OCI-LY7 (cell line): ENCODE data around the gene ZNF714. TPM values are rescaled to one million over a fixed set of nuclear protein-coding genes. Genes with fewer than 3 reads are reported as not detected.
A peak's percentile ranks its signal among the peaks of the same experiment; 100 is the strongest.
"Not testable (repeated sequence)": the region's sequence is repeated elsewhere in the genome, so short reads cannot be mapped to it uniquely, and the experiment has no call there.

Experiments
- BruUV-seq: library from RNA; stranded (reverse); fragments of 400-500 nt; replicated peaks from 2 replicates; lab custom pipeline; 2021; lab: Mats Ljungman, UMichigan
- CTCF ChIA-PET: fragments of 300-600 bp; sonication (Branson Sonifier 250); formaldehyde crosslinking; loops from one replicate; lab custom pipeline; 2022; ENCODE audit warnings: antibody characterized with exemption; ENCODE audit not compliant: unreplicated experiment; lab: Charles Lee
- POLR2A ChIA-PET: fragments of 300-600 bp; sonication (Branson Sonifier 250); formaldehyde crosslinking; loops from one replicate; lab custom pipeline; 2022; ENCODE audit warnings: antibody characterized with exemption; lab: Charles Lee
- DNase-seq: peaks from one replicate; pipeline ENCODE4 v3.0.0-alpha.2; 2015; ENCODE audit warnings: low spot score
- H2AFZ ChIP-seq: fragments of 200-600 bp; sonication (generic), shearing (Covaris generic); 2 replicates; pipeline ENCODE4 v1.6.1; 2014; ENCODE audit warnings: mild to moderate bottlenecking, antibody characterized with exemption, low read length, moderate library complexity
- H3K27ac ChIP-seq: fragments of 200-600 bp; sonication (generic); 2 replicates; pipeline ENCODE4 v1.5.1; 2014; ENCODE audit warnings: mixed run types, low read depth, mild to moderate bottlenecking, moderate library complexity, low read length, inconsistent platforms; ENCODE audit not compliant: poor library complexity, severe bottlenecking
- H3K36me3 ChIP-seq: fragments of 200-600 bp; sonication (generic); 2 replicates; pipeline ENCODE4 v1.6.1; 2014; ENCODE audit warnings: mild to moderate bottlenecking, antibody characterized with exemption, low read length, moderate library complexity, mixed read lengths; ENCODE audit not compliant: insufficient read depth
- H3K4me1 ChIP-seq: fragments of 200-600 bp; sonication (generic); 2 replicates; pipeline ENCODE4 v1.5.1; 2014; ENCODE audit warnings: mild to moderate bottlenecking, low read length; ENCODE audit not compliant: insufficient read depth, poor library complexity, severe bottlenecking
- H3K4me2 ChIP-seq: fragments of 200-600 bp; sonication (generic); 2 replicates; pipeline ENCODE4 v1.6.1; 2014; ENCODE audit warnings: mild to moderate bottlenecking, low read length
- H3K4me3 ChIP-seq: fragments of 200-600 bp; sonication (generic); 2 replicates; pipeline ENCODE4 v1.5.1; 2014; ENCODE audit warnings: mild to moderate bottlenecking, low read depth, low read length; ENCODE audit not compliant: poor library complexity, severe bottlenecking
- H3K79me2 ChIP-seq: fragments of 200-600 bp; sonication (generic); 2 replicates; pipeline ENCODE4 v1.6.1; 2016; ENCODE audit warnings: low read depth, mild to moderate bottlenecking, low read length, moderate library complexity, mixed read lengths; ENCODE audit not compliant: insufficient read depth
- H3K9me2 ChIP-seq: fragments of 200-600 bp; sonication (generic); 2 replicates; pipeline ENCODE4 v1.6.1; 2016; ENCODE audit warnings: mild to moderate bottlenecking, low read length, mixed read lengths; ENCODE audit not compliant: insufficient read depth
- H3K9me3 ChIP-seq: fragments of 200-600 bp; sonication (generic); 2 replicates; pipeline ENCODE4 v1.6.1; 2014; ENCODE audit warnings: mild to moderate bottlenecking, mixed run types, low read length, mixed read lengths
- H4K20me1 ChIP-seq: fragments of 200-600 bp; sonication (generic); 2 replicates; pipeline ENCODE4 v1.6.1; 2014; ENCODE audit warnings: mild to moderate bottlenecking, antibody characterized with exemption, low read length, moderate library complexity, mixed read lengths; ENCODE audit not compliant: insufficient read depth
- CTCF ChIP-seq: fragments of 200-600 bp; sonication (generic); conservative IDR thresholded peaks from 2 replicates; pipeline ENCODE4 v1.5.1; 2014; ENCODE audit warnings: mild to moderate bottlenecking, antibody characterized with exemption, low read length, moderate library complexity, mixed read lengths
- EZH2phosphoT487 ChIP-seq: fragments of 200-600 bp; sonication (generic); IDR thresholded peaks from 2 replicates; pipeline ENCODE4 v1.6.1; 2018; ENCODE audit warnings: low read depth, borderline replicate concordance, mild to moderate bottlenecking, mixed run types, antibody characterized with exemption, low read length, moderate library complexity, mixed read lengths
- intact Hi-C: fragments of 100-400 bp; cut with micrococcal nuclease; formaldehyde crosslinking; loops from one replicate; pipeline ENCODE4 v1.10.0; 2022; ENCODE audit not compliant: unreplicated experiment
- total RNA-seq, 2 experiments: library from RNA; depleted of rRNA in 1 of 2; stranded (reverse); fragments of >200 nt in 1 of 2; shearing (Covaris generic) in 1 of 2; gene quantifications; 2 replicates each; pipeline ENCODE4 v1.2.3, GENCODE V29; 2014 to 2022

The ZNF714 gene
- total RNA-seq, 2 experiments from 2014 or later: 39.6 to 51.7 TPM

GRCh38 chr19:21138130-21138529 lies 56.1 kb downstream of the ZNF714 start:
- no peak for TF ChIP-seq CTCF
- TF ChIP-seq EZH2phosphoT487: no peak

GRCh38 chr19:21141006-21141405 lies 59.0 kb downstream of the ZNF714 start:
- peaks cover 29% of the 10 kb centered on the region for H3K36me3 ChIP-seq
- CTCF ChIA-PET, H3K4me3 ChIP-seq, H3K9me2 ChIP-seq, H4K20me1 ChIP-seq, BruUV-seq, H3K4me2 ChIP-seq, H3K27ac ChIP-seq, H3K4me1 ChIP-seq, DNase-seq: not testable (repeated sequence)
- POLR2A ChIA-PET: interaction anchor here (0.5 to 1.6 kb wide), 4 partner anchors 53 to 1473 kb away, joined by 4 to 5 read pairs (median 5); partner anchors contain the start of genes ZNF66 and ZNF708
- peaks cover 21% of the 10 kb centered on the region for H3K79me2 ChIP-seq
- H2AFZ ChIP-seq: peak overlapping the region; percentile 71
- peaks cover 12% of the 10 kb centered on the region for H3K9me3 ChIP-seq
- intact Hi-C loops: loop anchor here (5.0 kb wide), 1 partner anchor 119 kb away; the partner anchor contains the start of gene ZNF430

More at GRCh38 chr19:21138130-21138529, 56.1 kb downstream of the ZNF714 start:
- no peak overlapping the region for H3K4me2 ChIP-seq
- no peak overlapping the region for H3K27ac ChIP-seq
- DNase-seq: no peak
- H3K36me3 ChIP-seq: peaks cover under 1% of the 10 kb centered on the region
- H3K9me3 ChIP-seq: no peaks in the 10 kb centered on the region
- no peak overlapping the region for H2AFZ ChIP-seq
- no TSS peak for BruUV-seq
- CTCF ChIA-PET: no interaction called here
- peaks cover 6% of the 10 kb centered on the region for H3K4me1 ChIP-seq
- no peak overlapping the region for H3K4me3 ChIP-seq
- POLR2A ChIA-PET: interaction anchor here (0.7 kb wide), 1 partner anchor 631 kb away, joined by 3 read pairs; no protein-coding TSS in a partner anchor
- H3K79me2 ChIP-seq: peaks cover 13% of the 10 kb centered on the region
- intact Hi-C loops: no loop called here
- no peaks in the 10 kb centered on the region for H4K20me1 ChIP-seq
- H3K9me2 ChIP-seq: no peaks in the 10 kb centered on the region

- peak within 1 kb of the TSS; percentile 92 for H3K4me3 ChIP-seq
- peaks cover 17% of the 10 kb centered on the region for H3K9me3 ChIP-seq
- peaks cover 21% of the 10 kb centered on the region for H3K79me2 ChIP-seq
- peak; percentile 96 for DNase-seq
- H3K27ac ChIP-seq: peak within 1 kb of the TSS; percentile 59
- intact Hi-C loops: loop anchor here (5.0 kb wide), 1 partner anchor 120 kb away; the partner anchor contains the start of gene ZNF430
- ChIA-PET POLR2A (interaction anchor here (0.5 to 1.5 kb wide), 8 partner anchors 10 to 872 kb away, joined by 3 to 5 read pairs (median 4); partner anchors contain the start of genes ZNF66, ZNF708 and ZNF85), CTCF (interaction anchor here (0.5 to 1.0 kb wide), 2 partner anchors 22 to 1241 kb away, joined by 4 read pairs; partner anchors contain the start of gene ZNF93)
- peak within 1 kb of the TSS; percentile 68 for H3K4me2 ChIP-seq
- H3K36me3 ChIP-seq: peaks cover 38% of the 10 kb centered on the region
- no peaks in the 10 kb centered on the region for H3K9me2 ChIP-seq
- peaks cover 8% of the 10 kb centered on the region for H3K4me1 ChIP-seq
- TF ChIP-seq CTCF (no peak), EZH2phosphoT487 (no peak)
- BruUV-seq: no TSS peak
- H4K20me1 ChIP-seq: no peaks in the 10 kb centered on the region
- peak within 1 kb of the TSS; percentile 71 for H2AFZ ChIP-seq
These were observed 59.9 kb downstream of the ZNF714 start, which contains the start of gene ZNF431 for GRCh38 chr19:21141787-21142464. TSS of gene ZNF431 (plus strand) at chr19:21142040. CDS start at chr19:21142184, 144 bp downstream.
